OCI-LY3 (cell line): ENCODE measurements around the gene TMC6.

ENCODE experiments used
- EZH2phosphoT487 ChIP-seq: fragments of 200-600 bp; shearing (Covaris generic); IDR thresholded peaks from 2 replicates; pipeline ENCODE4 v1.6.1; 2018; ENCODE audit warnings: antibody characterized with exemption, mixed run types, low read depth
- TF ChIP-seq, protein P1 (sequence below): fragments of 200-600, 300-600 bp; sonication (generic); IDR thresholded peaks from 2 replicates; pipeline ENCODE4 v1.5.1; 2014; ENCODE audit warnings: antibody characterized with exemption, low read length, low read depth

DNA sequence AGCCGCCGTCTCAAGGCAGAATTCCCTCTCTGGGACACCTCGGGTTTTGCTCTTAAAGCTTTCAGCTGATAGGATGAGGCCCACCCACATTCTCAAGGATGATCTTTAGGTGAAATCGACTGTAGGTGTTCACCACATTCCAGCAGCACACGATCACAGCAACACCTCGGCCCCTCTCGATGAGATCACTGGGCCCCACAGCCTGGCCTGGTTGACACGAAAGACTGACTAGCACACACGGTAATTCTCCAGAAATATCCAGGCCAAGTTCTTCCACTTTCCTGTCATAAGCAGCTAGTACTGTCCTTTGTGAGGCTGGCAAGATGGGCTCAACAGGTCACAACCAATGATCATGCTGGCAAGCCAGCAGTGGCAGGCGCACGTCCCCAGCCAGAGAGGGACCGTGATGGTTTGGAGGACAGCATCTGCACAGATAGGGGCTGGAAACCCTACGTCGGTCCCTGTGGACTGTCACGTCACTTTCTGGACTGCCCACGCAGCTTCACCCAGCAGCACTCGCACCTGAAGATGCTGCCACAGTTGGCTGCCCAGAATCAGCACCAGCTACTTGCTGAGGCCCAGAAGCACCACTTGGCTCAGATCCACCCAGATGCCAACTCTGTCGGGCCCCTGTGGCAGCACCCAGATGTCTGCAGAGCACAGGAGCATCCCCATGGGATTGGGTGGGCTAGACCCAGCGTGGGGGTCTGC lies 17.4 kb downstream of the TMC6 start:
- TF ChIP-seq, protein P1, sequence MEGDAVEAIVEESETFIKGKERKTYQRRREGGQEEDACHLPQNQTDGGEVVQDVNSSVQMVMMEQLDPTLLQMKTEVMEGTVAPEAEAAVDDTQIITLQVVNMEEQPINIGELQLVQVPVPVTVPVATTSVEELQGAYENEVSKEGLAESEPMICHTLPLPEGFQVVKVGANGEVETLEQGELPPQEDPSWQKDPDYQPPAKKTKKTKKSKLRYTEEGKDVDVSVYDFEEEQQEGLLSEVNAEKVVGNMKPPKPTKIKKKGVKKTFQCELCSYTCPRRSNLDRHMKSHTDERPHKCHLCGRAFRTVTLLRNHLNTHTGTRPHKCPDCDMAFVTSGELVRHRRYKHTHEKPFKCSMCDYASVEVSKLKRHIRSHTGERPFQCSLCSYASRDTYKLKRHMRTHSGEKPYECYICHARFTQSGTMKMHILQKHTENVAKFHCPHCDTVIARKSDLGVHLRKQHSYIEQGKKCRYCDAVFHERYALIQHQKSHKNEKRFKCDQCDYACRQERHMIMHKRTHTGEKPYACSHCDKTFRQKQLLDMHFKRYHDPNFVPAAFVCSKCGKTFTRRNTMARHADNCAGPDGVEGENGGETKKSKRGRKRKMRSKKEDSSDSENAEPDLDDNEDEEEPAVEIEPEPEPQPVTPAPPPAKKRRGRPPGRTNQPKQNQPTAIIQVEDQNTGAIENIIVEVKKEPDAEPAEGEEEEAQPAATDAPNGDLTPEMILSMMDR: no peak
- TF ChIP-seq EZH2phosphoT487: no peak
